Renal pelvis (tissue), 4 donors: ENCODE data around the gene RNF32. TPM values are rescaled to one million over a fixed set of nuclear protein-coding genes. Genes with fewer than 3 reads are reported as not detected.
"Not testable (repeated sequence)": the region's sequence is repeated elsewhere in the genome, so short reads cannot be mapped to it uniquely, and the experiment has no call there.

Experiments used
- DNase-seq: peaks from one replicate; pipeline ENCODE4 v3.0.0-alpha.2; 2013
- polyA plus RNA-seq, 3 donors: library from polyadenylated mRNA; unstranded; fragments of 120-200 nt; gene quantifications; one replicate each; pipeline ENCODE4 v1.2.1, GENCODE V29; 2013; ENCODE audit not compliant: insufficient read length in 3 of 3

RNF32 gene
- polyA plus RNA-seq, 3 donors: 2.7 to 4.3 (median 3.5) TPM

DNA sequence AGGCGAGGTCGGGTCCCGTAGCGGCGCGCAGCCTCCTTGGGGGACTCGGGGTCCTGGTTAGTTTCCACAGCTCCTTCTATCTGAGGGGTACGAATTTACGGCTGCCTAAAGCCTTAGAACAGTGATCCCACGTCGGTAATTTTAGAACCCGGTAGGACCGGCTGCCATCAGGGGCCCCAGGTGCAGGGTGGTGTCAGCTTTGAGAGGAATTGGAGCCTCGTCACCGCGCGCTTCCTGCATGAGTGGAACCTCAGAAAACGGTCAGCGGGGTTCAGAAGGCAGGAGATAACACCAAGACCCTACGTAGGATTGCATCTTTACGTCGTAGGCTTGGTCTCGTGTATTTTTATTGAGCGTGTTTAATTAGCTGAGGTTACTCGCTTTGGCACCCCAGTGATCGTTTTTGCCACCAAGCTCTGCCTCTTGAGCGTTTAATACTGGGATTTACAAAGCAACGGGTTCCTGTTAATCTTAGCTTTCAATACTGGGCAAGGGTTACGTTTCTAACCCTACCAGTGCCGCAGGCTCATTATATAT, 443 bp downstream of the RNF32 start:
- DNase-seq: no peak

DNA sequence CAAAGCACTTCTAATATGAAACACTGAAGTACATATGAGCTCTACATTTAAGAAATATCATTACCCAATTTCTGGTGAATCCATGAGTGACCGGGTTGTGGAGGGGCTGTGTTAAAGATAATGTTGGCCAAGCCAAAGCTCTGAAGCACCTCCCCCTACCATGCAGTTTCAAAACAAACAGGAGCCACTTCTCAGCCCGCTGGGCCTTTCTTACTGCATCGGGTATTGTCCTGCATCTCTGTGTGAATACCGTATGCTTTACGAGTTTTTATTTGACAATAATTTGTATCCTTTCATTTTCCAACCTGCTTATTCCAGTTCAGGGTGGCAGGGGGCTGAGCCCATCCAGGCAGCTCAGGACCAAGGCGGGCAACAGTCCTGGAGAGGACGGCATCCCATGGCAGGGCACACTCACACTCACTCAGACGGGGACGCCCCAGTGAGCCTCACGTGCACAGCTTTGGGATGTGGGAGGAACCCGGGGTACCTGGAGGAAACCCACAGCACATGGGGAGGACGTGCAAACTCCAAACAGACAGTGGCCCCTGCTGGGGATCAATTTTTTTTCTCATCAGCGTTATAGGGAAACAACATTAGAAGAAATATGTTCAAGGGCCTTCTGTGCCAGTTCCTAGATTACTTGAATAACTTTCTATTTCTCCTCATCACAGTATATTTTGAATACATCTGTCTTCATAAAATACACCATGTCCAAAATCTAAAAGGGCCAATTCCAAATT, 1.9 kb downstream of the RNF32 start:
- no peak for DNase-seq

DNA sequence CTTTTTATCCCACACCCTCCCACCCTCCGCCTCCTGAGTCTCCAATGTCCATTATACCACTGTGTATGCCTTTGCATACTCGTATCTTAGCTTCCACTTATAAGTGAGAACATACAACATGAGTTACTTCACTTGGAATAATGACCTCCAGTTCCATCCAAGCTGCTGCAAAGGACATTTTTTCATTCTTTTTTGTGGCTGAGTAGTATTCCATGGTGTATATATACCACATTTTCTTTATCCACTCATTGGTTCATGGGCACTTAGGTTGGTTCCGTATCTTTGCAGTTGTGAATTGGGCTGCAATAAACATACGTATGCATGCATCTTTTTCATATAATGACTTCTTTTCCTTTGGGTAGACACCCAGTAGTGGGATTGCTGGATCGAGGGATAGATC, 6.8 kb downstream of the RNF32 start:
- not testable (repeated sequence) for DNase-seq

DNA sequence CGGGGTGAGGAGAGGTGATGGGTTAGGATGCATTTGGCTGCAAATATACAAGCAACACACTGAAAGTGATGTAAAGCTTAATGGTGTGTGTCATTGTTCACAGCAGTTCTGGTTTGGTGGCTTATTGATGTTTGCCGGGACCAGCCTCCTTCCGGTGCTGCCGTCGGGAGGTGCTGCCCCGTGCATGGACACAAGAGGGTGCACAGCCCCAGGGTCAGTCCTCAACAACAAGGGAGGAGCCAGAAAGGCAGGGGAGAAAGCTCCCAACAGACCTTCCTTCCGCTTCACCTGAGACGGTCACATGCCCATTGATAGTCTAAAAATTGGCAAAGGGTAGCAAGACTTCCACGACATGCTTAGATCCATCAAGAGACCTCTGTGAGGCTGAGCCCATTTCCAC, 9.5 kb downstream of the RNF32 start:
- peak; percentile 37 for DNase-seq

DNA sequence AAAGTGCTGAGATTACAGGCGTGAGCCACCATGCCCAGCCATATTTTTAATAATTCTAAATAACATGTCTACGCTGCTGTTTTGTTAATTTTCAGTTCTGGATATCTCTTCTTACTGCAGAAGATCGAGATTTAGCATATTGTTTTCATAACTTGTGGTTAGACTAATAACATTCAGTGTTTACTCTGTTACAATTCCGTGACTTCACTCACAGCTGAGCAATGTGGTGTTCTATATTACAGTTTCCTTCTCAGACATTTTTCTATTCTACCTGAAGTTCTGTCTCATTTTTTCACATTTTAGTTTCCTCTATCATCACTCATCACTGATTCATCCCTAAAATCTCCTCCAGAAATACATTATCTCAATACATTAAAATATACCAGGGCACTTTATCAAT, 10.9 kb downstream of the RNF32 start:
- DNase-seq: no peak

DNA sequence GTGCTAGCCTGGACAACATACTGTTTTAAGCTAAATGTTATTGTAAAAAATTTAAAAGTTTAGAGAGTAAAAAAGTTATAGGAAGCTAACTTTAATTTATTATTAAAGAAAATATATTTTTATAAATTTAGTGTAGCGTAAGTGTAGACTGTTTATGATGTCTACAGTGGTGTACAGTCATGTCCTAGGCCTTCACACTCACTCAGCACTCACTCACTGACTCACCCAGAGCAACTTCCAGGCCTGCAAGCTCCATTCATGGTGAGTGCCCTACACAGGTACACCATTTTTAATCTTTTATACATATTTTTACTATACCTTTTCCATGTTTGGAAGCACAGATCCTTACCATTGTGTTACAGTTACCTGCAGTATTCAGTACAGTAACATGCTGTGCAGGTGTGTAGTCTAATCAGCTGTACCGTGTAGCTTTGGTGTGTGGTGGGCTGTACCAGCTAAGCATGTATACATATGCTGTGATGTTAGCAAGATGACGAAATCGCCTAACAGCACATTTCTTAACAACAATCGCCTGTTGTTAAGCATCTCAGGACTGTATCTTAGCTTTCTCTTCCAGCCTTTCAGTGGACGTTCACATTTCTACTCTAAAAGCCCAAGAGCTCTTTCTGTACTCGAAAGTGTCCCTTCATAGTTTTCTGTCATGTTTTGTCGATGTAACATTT, 12.5 kb downstream of the RNF32 start:
- no peak for DNase-seq

DNA sequence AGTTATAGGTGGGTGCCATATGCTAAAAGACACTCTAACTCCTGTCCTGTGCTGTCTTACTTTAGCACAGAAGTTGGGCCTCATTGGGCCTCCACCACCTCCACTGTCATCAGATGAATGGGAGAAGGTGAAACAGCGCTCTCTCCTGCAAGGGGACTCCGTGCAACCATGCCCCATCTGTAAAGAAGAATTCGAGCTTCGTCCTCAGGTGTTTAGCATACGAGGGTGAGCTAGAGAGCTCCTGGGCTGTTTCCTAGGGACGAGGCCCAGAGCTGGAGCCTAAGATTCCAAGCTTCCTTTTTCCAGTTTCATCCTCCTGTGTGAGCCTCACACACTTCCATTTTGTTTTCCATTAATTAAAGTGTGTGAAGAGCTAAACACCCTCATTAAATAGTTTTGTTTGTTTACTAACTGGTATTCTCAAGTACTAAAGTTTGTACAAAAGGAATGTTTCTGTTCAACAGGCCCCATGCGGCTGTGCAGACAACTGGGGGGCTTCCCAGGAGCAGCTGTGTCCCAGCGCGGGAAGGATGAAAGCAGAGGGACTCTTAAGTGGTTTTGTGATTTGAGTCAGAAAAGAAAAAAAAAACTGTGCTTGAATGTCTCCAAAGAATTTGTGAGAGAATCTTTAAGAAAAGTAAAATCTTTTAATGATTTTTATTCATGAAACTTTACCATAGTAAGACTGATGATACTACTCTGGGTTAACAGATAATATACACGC, 14.1 kb downstream of the RNF32 start:
- no peak for DNase-seq

DNA sequence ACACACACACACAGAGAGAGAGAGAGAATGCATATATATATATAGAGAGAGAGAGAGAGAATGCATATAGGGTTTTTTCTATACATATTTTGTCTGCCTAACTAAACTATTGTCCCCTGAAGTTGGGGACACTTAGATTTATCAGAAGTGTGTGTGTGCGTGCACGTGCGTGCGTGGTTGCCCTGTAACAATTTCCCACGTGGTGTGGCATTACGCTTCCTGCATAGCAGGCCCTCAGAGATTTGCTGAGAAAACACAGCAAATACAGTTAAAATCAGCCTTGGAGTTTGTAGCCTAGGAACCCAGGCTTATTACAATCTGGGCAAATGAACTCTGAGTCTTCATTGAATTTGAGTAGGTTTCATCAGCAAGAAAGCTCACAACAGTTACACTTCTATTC, 14.7 kb downstream of the RNF32 start:
- no peak for DNase-seq

DNA sequence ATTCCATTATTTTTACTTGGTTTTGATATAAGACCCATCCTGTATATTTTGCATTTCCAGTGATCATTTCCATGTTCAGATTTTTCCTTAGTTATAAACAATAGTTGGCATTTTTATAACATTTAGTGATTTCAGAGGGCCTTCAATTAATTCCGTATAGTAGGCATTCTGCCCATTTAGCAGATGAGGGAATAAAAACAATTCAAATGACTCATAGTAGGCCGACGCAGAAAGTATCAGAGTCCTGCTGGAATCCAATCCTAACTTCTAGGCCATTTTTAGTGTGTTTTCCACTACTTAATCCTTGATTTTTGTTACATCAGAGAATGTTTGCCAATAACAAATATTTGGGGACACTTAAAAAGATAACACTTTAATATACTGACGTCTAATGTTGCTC, 15.4 kb downstream of the RNF32 start:
- no peak for DNase-seq

DNA sequence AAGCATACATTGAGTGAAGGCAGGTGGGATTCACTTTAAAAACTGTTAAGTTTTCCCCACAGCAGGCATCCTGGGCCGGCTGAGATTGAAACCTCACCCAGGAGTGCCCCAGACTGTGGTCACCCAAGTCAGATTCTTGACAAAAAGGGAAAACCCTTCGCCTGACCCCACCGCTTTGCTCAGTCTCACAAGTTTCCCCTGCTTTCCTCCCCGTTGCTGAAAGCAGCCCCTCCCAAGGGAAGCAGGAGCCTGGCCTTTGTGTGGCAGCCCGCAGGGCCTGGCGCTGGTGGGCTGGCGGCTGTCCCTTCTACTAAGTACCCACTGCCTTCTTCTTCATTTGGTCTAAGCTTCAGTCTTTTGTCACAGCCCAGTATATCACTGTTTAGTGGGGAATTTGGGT, 16.0 kb downstream of the RNF32 start:
- no peak for DNase-seq

DNA sequence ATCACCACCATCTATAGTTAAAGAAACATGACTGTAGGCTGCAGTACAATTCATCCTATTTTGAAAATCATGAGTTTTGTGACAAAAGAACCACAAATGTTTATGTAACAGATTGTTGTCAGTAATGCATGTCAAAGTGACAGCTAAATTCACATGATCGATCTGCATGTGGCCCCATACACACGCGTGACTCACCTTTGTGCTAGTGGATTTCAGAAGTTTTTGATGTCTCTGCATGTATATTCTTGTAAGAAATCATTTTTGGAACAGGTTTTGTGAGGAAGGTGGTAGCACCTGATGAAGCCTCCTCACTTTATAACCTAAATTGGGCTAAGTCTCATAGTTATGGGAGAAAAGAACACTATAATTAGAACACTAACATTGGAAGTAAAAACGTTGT, 17.1 kb downstream of the RNF32 start:
- no peak for DNase-seq

DNA sequence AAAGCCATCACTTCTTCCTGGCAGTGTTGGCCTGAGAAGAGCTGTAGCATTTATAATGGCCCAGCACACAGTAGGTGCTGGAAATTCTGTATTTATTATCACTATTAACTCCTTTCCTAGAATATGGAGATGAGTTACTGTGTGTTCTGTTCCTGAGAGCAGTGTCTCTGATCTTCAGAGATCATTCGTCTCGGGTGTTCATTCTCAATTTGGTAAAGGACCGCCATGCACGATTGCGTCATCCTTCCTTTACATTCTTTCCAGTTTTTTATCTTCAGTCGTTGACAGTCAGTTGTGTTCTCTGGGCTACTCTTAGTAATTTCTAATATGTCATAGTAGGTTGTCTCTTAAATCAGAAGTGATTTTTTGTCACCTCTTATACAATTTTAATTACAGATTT, 18.6 kb downstream of the RNF32 start:
- DNase-seq: no peak

DNA sequence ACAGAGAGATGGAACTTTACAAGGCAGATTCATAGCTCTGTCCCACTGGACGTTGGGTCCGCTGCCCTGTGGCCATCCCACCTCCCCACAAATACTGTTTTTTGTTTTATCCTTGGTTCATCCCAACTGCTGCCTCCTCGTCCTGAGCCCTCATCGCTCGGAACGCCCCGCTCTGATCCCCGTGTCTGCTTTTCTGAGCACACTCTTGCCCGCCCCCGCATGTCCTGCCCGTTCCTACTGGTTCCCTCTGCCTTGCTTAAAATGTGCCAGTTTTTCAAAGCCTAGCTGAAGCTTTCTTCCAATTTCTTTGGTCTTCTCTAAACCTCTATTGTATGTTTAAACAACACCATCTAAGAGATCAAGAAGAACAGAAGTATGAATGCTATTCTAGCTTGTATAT, 19.4 kb downstream of the RNF32 start:
- no peak for DNase-seq

DNA sequence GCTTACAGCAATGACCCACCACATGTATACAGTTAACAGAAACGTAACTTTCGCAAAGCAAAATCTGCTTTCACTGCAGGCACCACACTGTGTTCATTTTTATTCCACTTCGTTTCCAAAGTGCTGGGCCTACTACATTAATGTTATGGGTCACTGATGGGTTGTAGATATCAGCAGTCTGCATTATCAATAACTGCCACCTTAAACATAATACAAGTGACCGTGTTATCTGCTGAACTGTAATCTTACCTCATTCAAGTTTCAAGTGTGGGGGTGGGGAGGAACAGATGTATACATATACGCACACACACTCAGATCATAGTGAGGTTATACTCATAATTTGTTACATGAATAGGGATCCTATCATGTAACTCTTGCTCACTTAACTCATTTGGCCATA, 21.1 kb downstream of the RNF32 start:
- DNase-seq: no peak

DNA sequence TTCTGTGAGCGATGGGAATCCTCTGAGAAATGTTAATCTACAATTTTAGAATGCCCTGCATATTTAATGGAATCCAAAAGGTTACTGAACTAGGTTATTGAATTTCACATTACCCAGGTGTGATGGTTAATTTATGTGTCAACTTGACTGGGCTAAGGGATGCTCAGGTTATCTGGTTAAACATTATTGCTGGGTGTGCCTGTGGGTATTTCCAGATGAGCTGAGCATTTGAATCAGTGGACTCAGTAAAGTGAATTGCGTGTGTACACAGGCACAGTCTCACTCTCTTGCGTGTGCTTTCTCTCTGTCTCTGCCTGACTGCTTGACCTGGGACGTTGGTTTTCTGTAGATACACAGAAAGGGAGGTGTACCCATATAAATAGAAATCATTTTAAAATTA, 21.7 kb downstream of the RNF32 start:
- no peak for DNase-seq

DNA sequence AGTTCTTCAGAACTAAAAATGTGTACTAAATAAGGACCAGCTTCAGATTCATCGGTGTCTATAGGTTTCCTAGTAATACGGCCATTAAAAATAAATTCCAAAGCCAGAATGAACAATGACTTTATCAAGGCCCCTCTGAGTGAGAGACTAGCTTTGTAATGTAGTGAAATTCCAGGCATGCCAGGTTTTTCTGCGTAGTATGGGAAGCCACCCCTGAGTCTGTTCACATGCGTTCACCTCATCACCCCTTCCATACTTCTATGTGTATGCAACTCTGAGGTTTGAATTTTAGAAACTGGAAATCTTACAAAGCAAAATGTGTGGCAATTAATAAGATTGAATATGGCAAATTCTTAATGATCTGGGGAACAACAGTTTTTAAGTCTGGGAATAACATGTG, 24.5 kb downstream of the RNF32 start:
- no peak for DNase-seq

DNA sequence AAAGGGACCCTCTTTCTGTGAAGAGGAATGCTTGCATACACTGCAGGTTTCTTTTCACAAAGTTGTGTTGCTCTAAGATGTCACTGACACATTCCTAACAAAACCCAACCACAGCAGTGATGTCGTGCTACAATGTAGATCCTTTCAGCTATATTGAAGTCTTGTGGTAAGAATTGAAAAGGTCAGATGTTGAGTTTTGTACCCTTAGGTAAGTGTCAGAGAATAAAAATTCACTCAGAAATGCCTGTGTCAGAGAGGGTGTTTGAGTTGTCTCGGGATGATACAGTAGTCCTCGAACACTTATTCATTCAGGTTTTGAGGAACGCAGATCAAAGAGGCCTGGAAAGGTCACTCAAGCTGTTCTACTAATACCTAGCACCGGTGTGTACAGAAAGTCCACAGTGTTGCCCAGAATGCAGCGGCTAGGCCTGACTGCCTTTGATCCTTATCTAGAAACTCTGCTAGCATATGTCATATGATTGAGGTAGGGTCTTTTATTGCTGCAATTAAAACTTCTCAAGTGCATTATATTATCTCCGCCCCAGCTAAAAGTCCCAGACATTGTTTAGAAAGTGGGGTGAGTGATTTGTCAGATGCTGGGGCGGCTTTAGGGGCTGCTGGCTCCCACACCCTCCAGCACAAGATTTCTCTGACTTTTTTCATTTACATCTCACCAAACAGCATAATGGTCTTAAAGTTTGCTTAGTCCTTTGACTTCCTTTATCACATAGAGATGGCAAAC, 26.0 kb downstream of the RNF32 start:
- no peak for DNase-seq

DNA sequence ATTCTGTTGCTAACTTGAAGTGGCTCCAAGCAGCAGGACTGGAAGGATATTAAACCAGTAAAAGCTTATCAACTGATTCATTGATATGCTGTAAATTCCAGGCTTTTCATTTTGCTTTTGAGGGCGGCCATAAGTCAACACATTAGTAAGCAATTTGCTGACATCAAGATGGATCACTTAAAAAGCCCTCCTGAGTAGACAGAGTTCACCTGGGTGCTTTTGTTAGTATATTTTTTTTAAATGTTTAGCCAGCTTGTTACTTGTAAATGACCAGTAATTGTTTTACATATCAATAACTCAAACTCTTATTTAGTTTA, 26.5 kb downstream of the RNF32 start:
- DNase-seq: no peak

DNA sequence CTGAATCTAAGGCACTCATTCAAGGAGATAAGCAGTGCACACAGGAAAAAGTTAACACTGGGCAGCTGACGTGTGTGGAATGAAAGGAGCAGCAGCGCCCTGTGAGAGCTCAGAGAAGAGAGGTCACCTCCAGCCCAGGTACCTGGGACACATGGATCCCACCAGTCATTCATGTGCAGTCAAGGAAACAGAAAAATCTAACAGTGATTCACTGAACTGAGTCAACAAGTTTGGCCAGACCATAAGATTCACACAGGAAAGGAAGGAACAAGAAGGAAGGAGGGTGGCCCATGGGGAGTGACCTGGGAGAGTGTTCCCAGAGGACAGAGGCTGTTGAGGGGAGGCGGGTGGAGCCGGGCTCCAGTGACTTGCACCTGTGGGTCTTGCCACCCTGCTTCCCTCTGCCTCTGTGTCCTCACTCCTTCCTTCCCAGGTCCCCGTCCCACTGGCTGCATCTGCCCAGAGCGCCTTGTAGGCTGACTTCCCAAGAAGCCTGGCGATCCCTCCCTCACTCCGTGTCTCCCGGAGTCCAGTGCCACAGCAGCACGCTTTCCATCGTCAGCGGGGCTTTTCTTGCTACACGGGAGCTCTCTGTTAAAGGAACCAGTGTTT, 27.7 kb downstream of the RNF32 start:
- DNase-seq: no peak

DNA sequence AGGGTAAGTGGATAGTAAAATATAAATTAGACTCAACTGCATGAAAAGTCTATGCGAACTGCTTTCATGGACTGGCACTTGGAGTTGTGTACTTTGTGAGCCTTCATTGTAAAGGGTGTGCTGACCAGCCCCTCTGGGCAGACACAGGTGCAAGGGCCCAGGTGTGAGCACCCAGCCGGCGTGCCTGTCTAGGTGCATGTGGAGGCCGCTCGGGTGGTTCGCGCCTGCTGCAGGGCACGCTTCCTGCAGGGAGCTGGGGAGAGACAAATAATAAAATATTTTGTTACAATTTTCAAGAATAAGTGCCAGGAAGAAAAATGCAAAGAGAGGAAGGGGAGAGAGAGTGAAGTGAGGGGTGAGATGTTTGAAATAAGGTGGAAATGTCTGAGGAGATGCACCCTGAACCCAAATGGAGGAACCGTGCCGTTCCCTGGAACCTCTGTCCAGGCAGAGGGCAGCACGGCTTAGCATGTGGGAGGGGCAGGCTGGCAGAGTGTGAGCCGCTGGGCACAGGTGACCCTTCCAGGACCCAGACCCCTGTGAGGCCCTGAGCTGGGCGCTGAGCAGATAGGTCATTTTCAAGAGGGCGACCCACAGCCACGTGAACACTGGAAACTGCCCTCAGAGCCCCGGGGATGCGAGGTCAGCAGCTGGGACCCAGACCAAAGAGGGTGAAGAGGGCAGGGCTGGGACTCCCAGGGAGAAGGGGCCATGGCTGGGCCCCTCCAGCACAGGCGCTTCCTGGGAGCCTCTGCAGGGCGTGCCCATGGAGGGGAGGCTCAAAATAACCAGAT, 28.7 kb downstream of the RNF32 start:
- DNase-seq: no peak

DNA sequence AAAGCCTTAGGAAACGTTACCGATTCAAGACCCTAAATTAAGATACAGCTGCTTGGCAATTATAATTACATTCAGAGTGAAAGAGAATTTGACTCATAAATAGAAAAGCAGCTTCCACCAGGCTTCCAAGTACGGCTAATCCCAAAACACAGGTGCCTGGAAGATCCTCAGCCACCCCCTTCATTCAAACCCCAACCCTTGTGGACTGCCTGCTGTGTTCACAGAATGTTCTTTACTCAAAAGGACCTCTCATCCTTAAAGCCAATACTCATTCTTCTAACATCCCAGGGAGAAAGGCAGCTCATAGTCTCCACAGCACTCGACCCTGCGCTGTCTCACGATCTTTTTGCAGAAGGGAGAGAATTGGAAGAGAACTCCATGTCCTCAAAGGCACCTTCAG, 32.9 kb downstream of the RNF32 start:
- DNase-seq: no peak
